UCSD-AML1 (cell line): ENCODE measurements around the gene PRF1.
"Not testable (repeated sequence)": the region's sequence is repeated elsewhere in the genome, so short reads cannot be mapped to it uniquely, and the experiment has no call there.

ENCODE experiments used
- DNase-seq: peaks from one replicate; lab custom pipeline; 2025; ENCODE audit not compliant: unreplicated experiment; lab: John Stamatoyannopoulos, UW

Gene PRF1

DNA sequence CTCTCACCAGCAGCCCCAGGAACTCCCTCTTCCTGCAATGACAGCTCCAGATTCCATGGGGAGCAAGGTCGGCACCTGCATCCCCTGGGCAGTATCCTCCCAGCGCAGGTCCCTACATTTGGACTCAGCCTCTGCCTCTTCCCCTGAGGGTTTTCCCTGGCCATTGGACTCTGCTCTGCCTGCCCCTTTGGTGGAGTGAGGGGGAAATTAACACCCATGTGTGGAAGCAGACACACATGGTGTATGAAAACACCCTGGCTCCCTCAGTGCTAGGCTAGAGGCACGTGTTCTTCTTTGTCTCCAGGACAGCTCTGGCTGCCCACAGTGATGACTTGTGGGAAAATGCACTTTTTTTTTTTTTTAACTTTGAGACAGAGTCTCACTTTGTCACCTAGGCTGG is 8.4 kb downstream of the PRF1 start:
- DNase-seq: no peak

DNA sequence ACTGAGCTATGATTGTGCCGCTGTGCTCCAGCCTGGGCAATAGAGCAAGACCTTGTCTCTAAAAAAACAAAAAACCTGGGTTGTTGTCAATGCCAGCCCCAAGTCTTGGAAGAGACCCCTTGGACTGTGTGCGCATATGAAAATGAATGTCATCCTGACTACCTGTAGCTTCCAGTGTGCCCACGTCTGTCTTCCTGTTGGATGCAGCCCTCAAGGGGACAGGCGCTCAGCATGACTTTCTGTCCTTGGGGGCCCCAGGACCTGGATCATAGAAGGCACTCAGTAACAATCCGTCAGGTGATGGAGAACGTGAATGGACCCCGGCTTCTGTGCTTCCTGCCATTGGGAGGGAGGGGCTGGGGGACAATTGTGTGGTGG is 9.0 kb downstream of the PRF1 start:
- no peak for DNase-seq

DNA sequence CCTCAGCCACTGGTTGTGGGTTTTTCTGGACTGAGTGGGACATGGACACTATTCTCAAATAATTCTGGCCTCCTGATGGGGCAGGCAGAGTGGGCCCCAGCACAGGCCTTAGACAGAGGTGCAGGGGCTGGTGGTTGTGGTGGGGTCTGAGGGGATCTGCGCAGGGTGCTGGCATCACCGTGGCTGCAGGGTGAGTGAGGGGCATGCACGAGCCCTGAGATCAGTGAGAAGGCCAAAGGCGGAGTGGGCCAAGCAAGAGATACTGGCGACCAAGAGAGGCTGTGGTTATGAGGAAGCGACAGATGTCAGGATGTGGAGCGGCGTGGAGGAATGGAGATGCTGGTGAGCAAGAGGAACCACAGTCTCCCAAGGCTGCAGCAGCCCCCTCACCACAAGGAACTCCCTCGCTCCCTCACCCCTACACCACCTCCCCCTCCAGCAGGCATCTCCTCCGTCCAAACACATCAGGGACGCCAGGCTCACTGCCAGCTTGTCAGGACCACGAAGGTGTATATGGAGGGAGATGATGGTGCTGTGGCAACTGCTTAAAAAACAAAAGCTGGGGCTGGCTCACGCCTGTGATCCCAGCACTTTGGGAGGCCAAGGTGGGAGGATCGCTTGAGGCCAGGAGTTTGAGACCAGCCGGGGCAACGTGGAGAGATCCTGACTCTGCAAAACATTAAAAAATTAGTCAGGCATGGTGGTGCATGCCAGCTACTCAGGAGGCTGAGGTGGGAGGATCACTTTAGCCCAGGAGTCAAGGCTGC is 9.6 kb downstream of the PRF1 start:
- peak; percentile 83 for DNase-seq

DNA sequence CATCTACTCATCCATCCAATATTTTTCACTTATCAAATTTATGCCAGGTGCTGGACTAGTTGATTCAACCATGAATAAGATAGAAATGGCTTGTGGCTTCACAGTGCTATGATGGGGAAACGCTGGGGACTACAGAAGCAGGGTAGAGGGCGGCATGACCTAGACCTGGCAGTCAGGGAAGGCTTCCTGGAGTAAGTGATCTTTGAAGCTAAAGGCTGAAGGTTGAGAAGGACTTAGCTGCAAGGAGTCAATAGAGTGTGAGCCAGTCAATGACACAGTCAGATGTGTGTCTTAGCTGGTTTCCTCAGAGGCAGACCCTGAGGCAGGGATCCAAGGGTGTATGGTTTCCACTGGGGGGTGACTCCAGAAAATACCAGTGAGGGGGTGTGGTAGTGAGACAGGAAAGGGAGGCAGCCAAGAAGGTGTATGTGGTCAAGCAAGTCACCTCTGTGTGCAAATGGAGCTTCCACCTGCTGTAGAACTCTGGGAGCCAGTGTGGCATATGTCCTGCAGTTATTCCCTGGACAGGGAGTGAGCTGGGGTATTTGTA is 10.3 kb downstream of the PRF1 start:
- DNase-seq: no peak

DNA sequence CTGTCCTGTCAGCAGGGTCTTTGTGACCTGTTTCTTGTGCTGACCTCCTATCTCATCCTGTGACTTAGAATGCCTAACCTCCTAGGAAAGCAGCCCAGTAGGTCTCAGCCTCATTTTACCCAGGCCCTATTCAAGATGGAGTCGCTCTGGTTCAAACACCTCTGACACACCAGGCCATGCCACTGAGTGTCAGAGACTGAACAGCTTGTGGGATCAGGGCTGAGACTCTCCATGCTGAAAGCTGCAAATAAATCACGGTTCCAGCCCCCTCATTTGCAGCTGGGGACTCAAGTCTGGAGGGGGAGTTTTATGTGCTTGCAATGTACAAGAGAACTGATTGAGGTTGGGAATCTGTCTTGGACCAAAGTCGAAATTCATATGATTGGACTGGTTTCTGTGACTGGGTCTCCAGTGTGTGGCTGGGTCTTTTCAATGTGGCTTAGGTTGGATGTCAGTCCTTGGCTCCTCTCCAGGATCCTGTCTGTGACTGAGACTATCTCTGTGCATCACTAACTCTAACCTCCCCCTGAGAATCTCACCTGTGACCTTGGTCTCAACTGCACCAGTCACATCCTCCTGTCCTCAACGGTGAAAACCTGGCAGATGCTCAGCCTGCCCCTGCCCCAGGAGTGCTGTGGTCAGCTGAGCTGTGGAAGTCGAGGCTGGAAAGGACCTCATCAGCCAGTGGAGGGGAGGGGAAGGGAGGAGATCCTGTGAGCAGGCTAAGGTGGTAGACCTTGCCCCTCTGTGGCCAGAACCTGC is 11.7 kb downstream of the PRF1 start:
- DNase-seq: no peak

DNA sequence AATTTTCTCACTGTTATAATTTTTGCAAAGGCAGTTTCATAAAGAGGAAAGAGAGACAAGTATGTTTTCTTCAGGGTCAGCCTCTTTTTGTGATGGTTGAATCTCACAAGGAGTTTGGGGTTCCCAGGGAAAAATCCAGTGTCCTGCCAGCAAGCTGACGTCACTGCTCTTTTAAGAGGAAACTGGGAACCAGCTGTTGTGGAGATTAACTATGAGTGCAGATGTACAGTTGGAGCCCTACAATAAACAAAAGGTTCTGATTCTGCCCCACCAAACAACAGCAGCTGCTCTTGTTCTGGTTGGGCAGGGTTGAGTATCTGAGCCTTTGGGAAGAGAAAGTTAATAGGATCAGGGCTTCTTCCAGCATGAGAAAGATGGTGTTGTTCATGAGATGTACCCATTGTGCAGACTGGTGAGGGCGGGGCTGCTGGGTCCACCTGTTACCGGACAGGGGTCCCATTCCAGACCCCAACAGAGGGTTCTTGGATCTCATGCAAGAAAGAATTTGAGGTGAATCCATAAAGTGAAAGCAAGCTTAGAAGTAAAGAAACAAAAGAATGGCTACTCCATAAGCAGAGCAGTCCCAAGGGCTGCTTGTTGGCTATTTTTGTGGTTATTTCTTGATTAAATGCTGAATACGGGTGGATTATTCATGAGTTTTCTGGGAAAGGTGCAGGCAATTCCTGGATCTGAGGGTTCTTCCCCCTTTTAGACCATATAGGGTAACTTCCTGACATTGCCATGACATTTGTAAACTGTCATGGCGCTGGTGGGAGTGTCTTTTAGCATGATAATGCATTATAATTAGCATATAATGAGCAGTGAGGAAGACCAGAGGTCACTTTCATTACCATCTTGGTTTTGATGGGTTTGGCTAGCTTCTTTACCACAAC is 12.5 kb downstream of the PRF1 start:
- no peak for DNase-seq

DNA sequence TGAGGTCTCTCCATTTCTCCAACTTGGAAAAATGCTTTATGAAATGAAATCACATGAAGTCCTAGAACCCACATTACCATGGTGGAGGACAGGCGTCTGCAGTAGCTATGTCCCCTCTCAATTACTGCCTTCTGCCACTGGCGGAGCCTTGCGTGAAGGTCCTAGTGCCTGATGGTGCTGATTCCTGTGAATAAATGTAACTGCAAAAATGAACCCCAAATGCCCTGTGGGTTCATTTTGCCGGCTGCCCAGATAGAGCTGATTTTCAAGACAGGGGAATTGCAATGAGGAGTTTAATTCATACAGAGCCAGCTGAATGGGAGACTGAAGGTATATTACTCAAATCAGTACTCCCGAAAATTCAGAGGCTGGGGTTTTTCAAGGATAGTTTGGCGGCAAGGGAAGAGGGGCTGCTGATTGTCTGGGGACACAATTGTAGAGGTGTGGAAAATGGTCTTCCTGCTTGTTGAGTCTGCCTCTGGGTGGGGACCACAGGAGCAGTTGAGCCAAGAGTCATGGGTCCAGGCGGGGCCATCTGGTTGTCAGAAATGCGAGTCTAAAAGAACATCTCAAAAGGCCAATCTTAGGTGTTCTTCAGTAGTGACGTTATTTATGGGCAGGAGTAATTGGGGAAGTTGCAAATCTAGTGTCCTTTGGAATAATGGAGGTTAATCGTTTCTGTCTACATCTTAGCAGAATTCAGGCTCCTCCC is 13.5 kb downstream of the PRF1 start:
- no peak for DNase-seq

DNA sequence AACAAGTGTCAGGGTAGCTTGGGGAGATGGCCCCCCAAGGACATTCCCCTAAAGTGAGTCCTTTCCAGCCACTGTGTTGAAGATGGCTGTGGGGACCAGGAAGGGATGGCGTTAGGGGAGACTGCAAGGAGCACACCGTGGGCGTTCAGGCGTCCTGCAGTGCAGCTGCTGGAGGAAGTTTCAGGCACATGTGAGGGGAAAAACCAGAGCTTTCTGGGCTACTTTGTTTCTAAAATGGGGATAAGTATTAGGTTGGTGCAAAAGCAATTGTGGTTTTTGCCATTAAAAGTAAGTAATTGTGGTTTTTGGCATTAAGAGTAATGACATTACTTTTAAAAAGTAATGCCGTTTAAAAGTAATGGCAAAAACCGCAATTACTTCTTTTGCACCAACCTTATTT is 14.3 kb downstream of the PRF1 start:
- no peak for DNase-seq

DNA sequence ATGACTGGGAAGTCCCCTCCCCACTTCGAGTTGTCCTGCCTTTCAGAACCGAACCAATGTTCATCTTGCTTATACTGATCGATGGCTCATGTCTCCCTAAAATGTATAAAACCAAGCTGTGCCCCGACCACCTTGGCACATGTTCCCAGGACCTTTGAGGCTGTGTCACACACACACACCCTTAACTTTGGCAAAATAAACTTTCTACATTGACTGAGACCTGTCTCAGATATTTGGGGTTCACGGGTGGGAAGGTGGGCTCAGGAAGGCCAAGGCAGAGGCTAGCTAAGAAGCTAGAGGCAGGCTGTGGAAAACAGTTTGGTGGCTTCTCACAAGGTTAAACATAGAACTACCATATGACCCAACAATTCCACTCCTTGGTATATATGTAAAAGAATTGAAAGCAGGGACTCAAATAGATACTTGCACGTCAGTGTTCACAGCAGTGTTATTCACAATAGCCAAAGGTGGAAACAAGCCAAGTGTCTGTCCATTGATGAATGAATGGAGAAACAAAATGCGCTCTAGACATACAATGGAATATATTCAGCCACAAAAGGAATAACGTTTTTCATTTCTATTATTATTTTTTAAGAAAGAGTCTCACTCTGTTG is 15.4 kb downstream of the PRF1 start:
- no peak for DNase-seq

DNA sequence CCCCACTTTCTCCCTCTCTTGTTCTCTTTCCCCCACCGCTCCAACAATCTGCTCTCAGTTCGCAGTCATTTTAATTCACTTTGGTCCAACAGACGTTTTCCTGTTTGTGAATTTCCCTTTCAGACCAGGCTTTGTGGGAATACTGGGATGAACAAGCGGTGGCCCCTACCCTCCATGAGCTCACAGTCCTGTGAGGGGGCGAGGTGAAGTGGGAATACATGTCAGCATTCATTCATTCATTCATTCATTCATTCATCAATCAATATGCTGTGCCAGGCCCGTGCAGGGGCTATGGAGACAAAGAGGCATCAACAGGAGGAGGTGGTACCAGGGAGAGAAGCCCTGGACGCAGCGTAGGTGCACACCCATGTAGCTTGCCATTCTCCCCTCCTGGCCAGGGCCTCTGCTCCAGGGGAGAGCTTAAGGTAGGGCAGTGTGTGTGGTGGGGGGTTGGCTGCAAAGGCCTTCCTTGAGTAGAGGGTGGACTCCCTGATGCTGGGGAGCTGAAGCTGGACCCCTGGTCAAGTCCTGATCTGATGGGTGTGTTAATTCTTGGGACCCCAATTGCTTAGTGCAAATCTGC is 16.1 kb downstream of the PRF1 start:
- DNase-seq: no peak

DNA sequence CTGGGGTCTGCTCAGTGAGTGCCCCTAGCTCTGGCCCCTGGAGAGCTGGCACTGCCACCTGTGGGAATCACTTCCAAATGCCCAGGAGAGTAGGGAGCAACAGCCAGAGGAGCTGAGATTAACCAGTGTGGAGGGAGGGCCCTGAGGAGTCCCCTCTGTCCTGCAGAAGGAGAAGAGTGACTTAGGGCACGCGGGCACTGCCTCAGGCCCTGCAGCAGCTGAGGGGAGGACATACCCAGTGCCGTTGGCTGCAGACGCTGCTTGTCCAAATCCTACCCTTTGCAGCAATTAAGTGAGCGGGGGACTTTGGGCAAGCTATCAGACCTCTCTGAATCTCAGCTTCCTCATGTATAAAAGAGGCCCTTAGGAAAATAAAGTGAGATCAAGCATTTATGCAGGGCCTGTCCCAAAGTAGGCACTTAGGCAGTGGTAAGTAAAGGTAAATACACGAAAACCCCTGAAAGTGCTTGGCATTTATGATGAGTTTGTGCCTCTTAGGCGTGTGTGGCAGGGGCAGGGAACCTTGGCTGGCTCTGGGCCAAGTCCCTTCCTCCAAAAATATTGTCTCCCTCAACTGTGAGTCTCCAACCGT is 16.9 kb downstream of the PRF1 start:
- DNase-seq: no peak

DNA sequence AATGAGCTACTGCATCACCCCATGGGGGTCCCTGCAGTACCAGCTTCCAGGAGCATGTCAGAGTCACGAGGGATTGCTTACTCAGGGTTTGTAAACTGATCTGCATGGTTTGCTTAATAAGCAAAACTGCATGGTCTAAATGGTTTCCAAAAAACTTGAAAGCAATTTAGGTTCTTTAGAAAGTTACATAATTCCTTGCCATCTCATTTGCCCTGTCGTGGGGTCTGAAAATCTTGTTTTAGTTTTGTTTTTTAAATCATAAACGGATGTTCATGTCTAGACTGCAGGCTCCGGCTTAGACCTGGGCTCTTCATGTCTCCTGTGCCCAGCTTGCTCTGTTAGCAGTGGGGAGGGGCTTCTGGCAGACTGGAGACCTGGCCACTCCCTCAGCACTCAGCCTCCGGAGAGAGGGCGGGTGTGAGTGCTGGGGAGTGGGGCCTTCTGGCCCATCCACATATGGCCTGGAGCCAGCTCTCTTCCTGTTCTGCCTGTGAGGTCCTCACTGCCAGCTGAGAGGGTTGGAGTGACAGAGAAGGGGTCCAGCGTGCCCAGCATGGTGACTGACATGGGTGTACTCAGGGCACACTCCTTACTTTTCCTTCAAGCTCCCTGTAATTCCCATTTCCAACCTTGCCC is 17.5 kb downstream of the PRF1 start:
- peak; percentile 64 for DNase-seq

DNA sequence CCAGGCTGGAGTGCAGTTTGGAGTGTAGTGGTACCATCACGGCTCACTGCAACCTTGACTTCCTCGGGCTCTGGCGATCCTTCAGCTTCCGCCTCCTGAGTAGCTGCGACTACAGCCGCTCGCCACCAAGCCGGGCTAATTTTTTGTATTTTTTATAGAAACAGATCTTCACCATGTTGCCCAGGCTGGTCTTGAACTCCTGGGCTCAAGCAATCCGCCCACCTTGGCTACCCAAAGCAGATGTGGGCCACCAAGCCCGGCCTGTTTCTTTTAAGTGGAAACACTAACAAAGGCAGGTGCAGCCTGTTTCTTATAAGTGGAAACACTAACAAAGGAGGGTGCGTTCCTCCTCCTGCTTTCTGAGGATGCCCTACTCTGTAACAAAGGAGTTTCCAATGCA is 18.2 kb downstream of the PRF1 start:
- DNase-seq: no peak

DNA sequence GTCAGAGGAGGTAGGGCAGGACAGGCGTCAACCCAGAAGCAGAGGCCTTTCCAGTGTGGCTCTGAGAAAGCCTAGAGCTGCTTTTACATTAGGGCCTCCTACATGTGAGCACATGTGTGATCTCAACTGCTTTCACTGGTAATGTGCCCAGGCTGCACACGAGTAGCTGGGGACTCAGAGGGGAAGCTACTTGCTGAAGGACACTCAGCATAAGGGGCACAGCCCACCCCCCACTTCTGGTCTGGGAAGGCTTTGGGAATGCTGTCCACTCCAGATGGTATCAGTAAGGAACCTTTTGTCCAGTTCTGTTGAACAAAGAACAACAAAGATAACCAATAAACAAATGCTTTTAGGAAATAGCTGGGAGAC is 18.9 kb downstream of the PRF1 start:
- DNase-seq: no peak

DNA sequence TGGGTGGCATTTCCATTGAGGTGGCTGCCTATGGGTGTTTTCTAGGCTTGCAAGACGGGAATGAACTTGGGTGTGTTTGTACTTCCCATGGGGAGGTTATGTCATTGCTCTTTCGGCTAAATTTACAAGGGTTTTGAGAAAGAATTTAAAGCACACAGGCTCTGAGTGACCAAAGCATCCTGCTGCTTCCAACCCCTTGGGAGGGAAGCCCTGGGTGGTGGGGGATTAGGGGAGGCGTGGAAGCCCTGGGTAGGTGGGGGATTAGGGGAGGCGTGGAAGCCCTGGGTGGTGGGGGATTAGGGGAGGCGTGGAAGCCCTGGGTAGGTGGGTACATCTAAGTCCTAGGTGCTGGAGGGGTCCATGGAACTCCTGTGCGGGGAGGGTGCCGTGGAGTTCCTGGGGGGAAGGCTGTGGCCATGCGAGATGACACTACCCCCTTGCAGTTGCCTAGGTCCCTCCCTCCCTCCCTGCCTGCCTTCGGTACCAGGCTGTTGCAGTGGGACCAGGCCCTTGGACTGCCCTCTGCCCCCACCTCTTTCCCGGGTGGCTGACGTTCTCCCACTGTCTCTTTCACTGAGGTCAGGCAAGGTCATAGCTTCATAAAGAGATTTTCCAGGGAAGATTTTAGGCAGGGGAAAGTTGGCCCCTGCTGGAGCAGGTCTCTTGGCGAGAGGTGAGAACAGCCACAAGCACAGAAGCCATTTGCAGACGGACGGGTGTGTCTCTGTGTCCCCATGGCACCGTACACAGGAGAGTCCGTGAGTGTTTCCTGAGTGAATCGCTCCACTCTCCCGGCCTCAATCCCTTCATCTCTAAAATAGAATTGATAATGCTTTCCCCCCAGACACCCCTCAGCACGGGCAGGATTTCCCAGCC is 19.5 kb downstream of the PRF1 start:
- DNase-seq: no peak

DNA sequence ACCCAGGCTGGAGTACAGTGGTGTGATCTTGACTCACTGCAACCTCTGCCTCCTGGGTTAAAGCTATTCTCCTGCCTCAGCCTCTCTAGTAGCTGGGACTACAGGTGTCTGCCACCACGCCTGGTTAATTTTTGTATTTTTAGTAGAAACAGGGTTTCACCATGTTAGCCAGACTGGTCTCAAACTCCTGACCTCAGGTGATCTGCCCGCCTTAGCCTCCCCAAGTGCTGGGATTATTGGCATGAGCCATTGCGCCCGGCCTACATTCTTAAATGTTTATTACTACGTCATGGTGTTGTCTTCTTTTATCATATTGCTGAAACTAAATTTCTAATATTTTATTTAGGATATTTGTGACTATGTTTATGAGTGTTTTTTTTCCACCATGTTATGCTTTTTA is 21.4 kb downstream of the PRF1 start:
- DNase-seq: not testable (repeated sequence)

DNA sequence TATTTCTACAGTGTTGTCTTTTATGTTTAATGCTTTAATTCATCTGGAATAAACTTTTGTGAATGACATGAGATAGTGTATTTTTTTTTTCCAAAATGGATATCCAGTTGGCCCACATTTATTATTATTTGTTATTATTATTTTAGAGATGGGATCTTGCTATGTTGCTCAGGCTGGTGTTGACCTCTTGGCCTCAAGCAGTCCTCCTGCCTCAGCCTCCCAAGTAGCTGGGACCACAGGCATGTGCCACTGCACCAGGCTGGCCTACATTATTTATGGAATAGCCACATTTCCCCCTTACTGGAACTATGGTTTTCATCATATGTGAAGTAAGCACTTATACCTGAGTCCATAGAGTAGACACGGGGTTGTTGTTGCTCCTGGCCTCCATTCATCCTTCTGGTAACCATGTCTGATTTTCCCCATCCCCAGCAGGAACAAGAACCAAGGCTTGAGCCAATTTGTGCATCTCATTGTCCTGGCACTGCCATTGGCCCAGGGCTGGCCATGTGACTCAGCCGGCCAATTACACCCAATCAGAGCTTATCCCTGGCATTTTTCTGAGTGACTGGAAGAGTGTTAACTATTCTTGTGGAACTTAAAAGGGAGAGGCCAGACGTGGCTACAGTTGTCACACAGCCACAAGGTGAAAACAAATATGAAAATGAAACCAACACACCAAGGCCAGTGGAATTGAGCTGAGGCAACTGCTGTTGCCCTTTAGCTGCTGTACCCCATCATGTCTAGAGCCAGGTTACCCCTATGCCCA is 23.1 kb downstream of the PRF1 start:
- no peak for DNase-seq
